Activated naive CD8-positive, alpha-beta T cell treated with anti-CD3 and anti-CD28 coated beads, Interleukin-2, amount 50 U/mL, for 24 hours (primary cell): ENCODE results near the gene FAM131B.

Experiments used
- ATAC-seq: fragments of 150-1000 bp; cut with Tn5 transposase; one replicate; pipeline ENCODE4 v1.10.0; 2021
- DNase-seq: peaks from one replicate; pipeline ENCODE4 v3.0.0; 2021
- H3K27ac Mint-ChIP-seq: one replicate; pipeline ENCODE4 v1.8.0; 2021; ENCODE audit warnings: mild to moderate bottlenecking, mixed read lengths
- H3K27me3 Mint-ChIP-seq: one replicate; pipeline ENCODE4 v1.8.0; 2021; ENCODE audit warnings: mixed read lengths
- H3K36me3 Mint-ChIP-seq: one replicate; pipeline ENCODE4 v1.8.0; 2021; ENCODE audit warnings: low read depth, mixed read lengths
- H3K4me1 Mint-ChIP-seq: one replicate; pipeline ENCODE4 v1.8.0; 2021; ENCODE audit warnings: mixed read lengths
- H3K4me3 Mint-ChIP-seq: one replicate; pipeline ENCODE4 v1.8.0; 2021; ENCODE audit warnings: mild to moderate bottlenecking, moderate library complexity, mixed read lengths
- H3K9me3 Mint-ChIP-seq: one replicate; pipeline ENCODE4 v1.8.0; 2021; ENCODE audit warnings: mixed read lengths

Gene FAM131B

GRCh38 chr7:143389316-143390103 lies 27.0 kb upstream of the FAM131B start:
- DNase-seq (no peak), ATAC-seq (no peak)
- Mint-ChIP-seq H3K4me3 (no peak overlapping the region), H3K36me3 (peaks cover 14% of the 10 kb centered on the region), H3K4me1 (peaks cover 12% of the 10 kb centered on the region), H3K27me3 (no peaks in the 10 kb centered on the region), H3K27ac (peak overlapping the region; percentile 59), H3K9me3 (no peaks in the 10 kb centered on the region)

- DNase-seq (no peak), ATAC-seq (no peak)
- Mint-ChIP-seq H3K9me3 (no peaks in the 10 kb centered on the region), H3K27ac (no peak overlapping the region), H3K4me1 (peaks cover 12% of the 10 kb centered on the region), H3K4me3 (no peak overlapping the region), H3K27me3 (no peaks in the 10 kb centered on the region), H3K36me3 (peaks cover 14% of the 10 kb centered on the region)
These were observed 26.1 kb upstream of the FAM131B start for GRCh38 chr7:143388491-143389101.

- no peak for DNase-seq
- Mint-ChIP-seq H3K36me3 (peaks cover 16% of the 10 kb centered on the region), H3K4me3 (no peak overlapping the region), H3K27ac (no peak overlapping the region), H3K9me3 (no peaks in the 10 kb centered on the region), H3K27me3 (no peaks in the 10 kb centered on the region), H3K4me1 (peaks cover 15% of the 10 kb centered on the region)
- no peak for ATAC-seq
These were observed 25.5 kb upstream of the FAM131B start for GRCh38 chr7:143388051-143388450.

- Mint-ChIP-seq H3K36me3 (peaks cover 14% of the 10 kb centered on the region), H3K27ac (no peak overlapping the region), H3K9me3 (no peaks in the 10 kb centered on the region), H3K4me1 (peaks cover 21% of the 10 kb centered on the region), H3K4me3 (no peak overlapping the region), H3K27me3 (no peaks in the 10 kb centered on the region)
- no peak for ATAC-seq
- DNase-seq, result no peak
These were observed 24.9 kb upstream of the FAM131B start for GRCh38 chr7:143387156-143387975.

- H3K36me3 Mint-ChIP-seq, result peaks cover 14% of the 10 kb centered on the region
- H3K4me1 Mint-ChIP-seq, result peaks cover 22% of the 10 kb centered on the region
- no peaks in the 10 kb centered on the region for H3K27me3 Mint-ChIP-seq
- no peaks in the 10 kb centered on the region for H3K9me3 Mint-ChIP-seq
- ATAC-seq (peak; percentile 8), DNase-seq (no peak)
- H3K27ac Mint-ChIP-seq, result no peak overlapping the region
- H3K4me3 Mint-ChIP-seq, result no peak overlapping the region
These were observed 23.6 kb upstream of the FAM131B start for GRCh38 chr7:143385891-143386781.

GRCh38 chr7:143384661-143385631 lies 22.4 kb upstream of the FAM131B start:
- Mint-ChIP-seq H3K27me3 (no peaks in the 10 kb centered on the region), H3K27ac (no peak overlapping the region), H3K4me1 (peaks cover 21% of the 10 kb centered on the region), H3K4me3 (no peak overlapping the region), H3K36me3 (peaks cover 6% of the 10 kb centered on the region), H3K9me3 (no peaks in the 10 kb centered on the region)
- ATAC-seq, result no peak
- no peak for DNase-seq

GRCh38 chr7:143384148-143384547 lies 21.6 kb upstream of the FAM131B start:
- no peak overlapping the region for H3K4me3 Mint-ChIP-seq
- no peak overlapping the region for H3K27ac Mint-ChIP-seq
- peaks cover 2% of the 10 kb centered on the region for H3K36me3 Mint-ChIP-seq
- peaks cover 21% of the 10 kb centered on the region for H3K4me1 Mint-ChIP-seq
- H3K27me3 Mint-ChIP-seq, result no peaks in the 10 kb centered on the region
- no peak for ATAC-seq
- H3K9me3 Mint-ChIP-seq, result no peaks in the 10 kb centered on the region
- no peak for DNase-seq

DNA sequence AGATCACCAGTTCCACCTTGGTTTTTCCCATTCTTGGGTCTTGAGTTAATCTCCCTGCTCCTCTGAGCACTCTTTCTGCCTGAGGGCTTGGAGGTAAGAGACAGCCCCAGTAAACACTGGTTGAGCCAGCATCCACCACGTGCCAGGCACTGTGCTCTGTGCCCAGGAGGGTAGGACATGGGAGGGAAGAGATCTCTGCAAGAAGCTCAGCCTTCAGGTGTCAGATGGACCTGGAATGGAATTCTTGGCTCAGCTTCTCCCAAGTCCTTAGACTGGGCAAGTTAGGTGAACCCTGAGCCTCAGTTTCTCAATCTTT lies 21.1 kb upstream of the FAM131B start:
- Mint-ChIP-seq H3K4me3 (peak overlapping the region; percentile 74), H3K4me1 (peaks cover 24% of the 10 kb centered on the region), H3K36me3 (peaks cover 2% of the 10 kb centered on the region), H3K27ac (no peak overlapping the region), H3K27me3 (no peaks in the 10 kb centered on the region), H3K9me3 (no peaks in the 10 kb centered on the region)
- DNase-seq, result no peak
- ATAC-seq, result no peak

GRCh38 chr7:143382791-143383641 lies 20.5 kb upstream of the FAM131B start:
- no peak for DNase-seq
- Mint-ChIP-seq H3K27me3 (no peaks in the 10 kb centered on the region), H3K4me1 (peaks cover 30% of the 10 kb centered on the region), H3K27ac (no peak overlapping the region), H3K36me3 (peaks cover 2% of the 10 kb centered on the region), H3K9me3 (no peaks in the 10 kb centered on the region), H3K4me3 (peak overlapping the region; percentile 74)
- no peak for ATAC-seq

- Mint-ChIP-seq H3K27ac (peak overlapping the region; percentile 29), H3K9me3 (no peaks in the 10 kb centered on the region), H3K4me1 (peaks cover 34% of the 10 kb centered on the region), H3K27me3 (no peaks in the 10 kb centered on the region), H3K4me3 (peak overlapping the region; percentile 74), H3K36me3 (peaks cover 2% of the 10 kb centered on the region)
- DNase-seq (no peak), ATAC-seq (no peak)
These were observed 19.7 kb upstream of the FAM131B start for GRCh38 chr7:143382126-143382790.

GRCh38 chr7:143381427-143382125 lies 19.1 kb upstream of the FAM131B start:
- Mint-ChIP-seq H3K9me3 (no peaks in the 10 kb centered on the region), H3K27me3 (no peaks in the 10 kb centered on the region), H3K36me3 (peaks cover 2% of the 10 kb centered on the region), H3K27ac (peak overlapping the region; percentile 29), H3K4me1 (peaks cover 39% of the 10 kb centered on the region), H3K4me3 (peak overlapping the region; percentile 74)
- ATAC-seq, result peak; percentile 1
- DNase-seq, result no peak
